Keratinocyte (primary cell): ENCODE results near the gene PODN. TPM values are rescaled to one million over a fixed set of nuclear protein-coding genes. Genes with fewer than 3 reads are reported as not detected.

Source experiments
- DNase-seq: peaks from one replicate; pipeline ENCODE4 v3.0.0-alpha.2; 2011; ENCODE audit warnings: low read depth, missing footprints, low spot score
- FAIRE-seq: peaks from 2 replicates; lab custom pipeline; 2011; peaks lifted over from hg19 to GRCh38; lab: Jason Lieb, UNC
- H2AFZ ChIP-seq: 2 replicates; pipeline ENCODE4 v1.6.0; 2012; ENCODE audit warnings: low read length, control low read depth, inconsistent platforms; ENCODE audit not compliant: control insufficient read depth
- H3K27ac ChIP-seq: 2 replicates; pipeline ENCODE4 v1.5.1; 2011; ENCODE audit warnings: low read length; ENCODE audit not compliant: control insufficient read depth, insufficient read depth
- H3K27me3 ChIP-seq: 3 replicates; pipeline ENCODE4 v1.6.0; 2011; ENCODE audit warnings: low read length; ENCODE audit not compliant: control insufficient read depth, insufficient read depth; ENCODE audit errors: extremely low read depth
- H3K36me3 ChIP-seq, 2 experiments: 2 replicates in 1 of 2; 3 replicates in 1 of 2; pipeline ENCODE4 v1.5.1; 2011; ENCODE audit warnings: low read length in 2 of 2, mild to moderate bottlenecking in 1 of 2; ENCODE audit not compliant: control insufficient read depth in 2 of 2, insufficient read depth in 2 of 2; ENCODE audit errors: extremely low read depth in 1 of 2
- H3K4me1 ChIP-seq: 3 replicates; pipeline ENCODE4 v1.5.1; 2011; ENCODE audit warnings: low read length; ENCODE audit not compliant: control insufficient read depth, insufficient read depth; ENCODE audit errors: extremely low read depth
- H3K4me2 ChIP-seq: 3 replicates; pipeline ENCODE4 v1.6.0; 2011; ENCODE audit warnings: low read depth, low read length; ENCODE audit not compliant: control insufficient read depth, insufficient read depth; ENCODE audit errors: extremely low read depth
- H3K4me3 ChIP-seq, 3 experiments: fragments of 200-600 bp in 1 of 3; sonication (generic) in 1 of 3; 2 replicates in 2 of 3; 3 replicates in 1 of 3; pipeline ENCODE4 v1.5.1; 2011 to 2016; ENCODE audit warnings: low read length in 3 of 3, mild to moderate bottlenecking in 3 of 3, control low read depth in 2 of 3, inconsistent platforms in 1 of 3, low read depth in 1 of 3, mixed read lengths in 1 of 3, mixed run types in 1 of 3, moderate library complexity in 1 of 3; ENCODE audit not compliant: control insufficient read depth in 2 of 3, insufficient read depth in 2 of 3; ENCODE audit errors: extremely low read depth in 1 of 3
- H3K79me2 ChIP-seq: 2 replicates; pipeline ENCODE4 v1.6.0; 2012; ENCODE audit warnings: low read length; ENCODE audit not compliant: control insufficient read depth, insufficient read depth
- H3K9ac ChIP-seq: 3 replicates; pipeline ENCODE4 v1.6.0; 2011; ENCODE audit warnings: low read length; ENCODE audit not compliant: control insufficient read depth, insufficient read depth; ENCODE audit errors: extremely low read depth
- H3K9me1 ChIP-seq: 3 replicates; pipeline ENCODE4 v1.6.0; 2011; ENCODE audit warnings: low read length; ENCODE audit not compliant: control insufficient read depth, insufficient read depth; ENCODE audit errors: extremely low read depth
- H3K9me3 ChIP-seq: 2 replicates; pipeline ENCODE4 v1.5.1; 2012; ENCODE audit warnings: low read depth, low read length; ENCODE audit not compliant: control insufficient read depth
- H4K20me1 ChIP-seq: 3 replicates; pipeline ENCODE4 v1.6.0; 2011; ENCODE audit warnings: low read length; ENCODE audit not compliant: control insufficient read depth, insufficient read depth; ENCODE audit errors: extremely low read depth
- EZH2 ChIP-seq: IDR thresholded peaks from one replicate; pipeline ENCODE4 v1.6.1; 2012; ENCODE audit warnings: inconsistent platforms, mild to moderate bottlenecking, low read length, moderate library complexity
- dilution Hi-C: fragments of 300-500 bp; cut with MboI; formaldehyde crosslinking; loops from one replicate; pipeline ENCODE4 v1.7.0; 2020; ENCODE audit warnings: low sequenced_read_pairs; ENCODE audit not compliant: extremely low pct_ligation_motif_present
- polyA plus RNA-seq, 5 experiments: library from polyadenylated mRNA; depleted of rRNA in 3 of 5; stranded (reverse) in 3 of 5; stranded (forward) in 1 of 5; unstranded in 1 of 5; fragments of >200 nt; gene quantifications; 1 replicate in 1 of 5; 2 replicates in 3 of 5; 3 replicates in 1 of 5; pipeline versions ENCODE4 v1.2.1 to v1.2.3, GENCODE V29; 2011 to 2012; ENCODE audit warnings: missing spikeins in 2 of 5, low read depth in 1 of 5, low replicate concordance in 1 of 5
- TF ChIP-seq, protein P1 (sequence below), 3 experiments: IDR thresholded peaks in 1 of 3; conservative IDR thresholded peaks in 1 of 3; optimal IDR thresholded peaks in 1 of 3; 2 replicates in 2 of 3; 3 replicates in 1 of 3; pipeline versions ENCODE3 to v1.5.1; 2011; ENCODE audit warnings: low read length in 3 of 3, mild to moderate bottlenecking in 3 of 3, moderate library complexity in 2 of 3, control low read depth in 1 of 3, inconsistent platforms in 1 of 3; ENCODE audit not compliant: insufficient read depth in 2 of 3; ENCODE audit errors: extremely low read depth in 1 of 3

PODN gene
- polyA plus RNA-seq, 1 donor (not counting 4 experiments of a cell fraction or from before 2014, with no cell fraction given), result not detected

DNA sequence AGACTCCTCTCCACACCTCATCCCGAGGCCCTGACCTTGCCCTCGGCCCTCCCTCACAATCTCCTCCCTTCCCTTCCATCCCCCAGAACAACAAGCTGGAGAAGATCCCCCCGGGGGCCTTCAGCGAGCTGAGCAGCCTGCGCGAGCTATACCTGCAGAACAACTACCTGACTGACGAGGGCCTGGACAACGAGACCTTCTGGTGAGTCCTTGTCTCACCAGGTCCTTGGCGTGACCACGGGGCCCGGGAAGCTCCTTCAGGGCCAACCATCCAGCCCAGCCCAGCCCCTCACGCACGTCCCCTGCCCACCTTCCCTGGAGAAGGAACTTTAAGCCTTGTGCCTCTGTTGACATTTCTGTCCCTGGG, 15.6 kb downstream of the PODN start:
- no peak for TF ChIP-seq EZH2
- TF ChIP-seq, protein P1, sequence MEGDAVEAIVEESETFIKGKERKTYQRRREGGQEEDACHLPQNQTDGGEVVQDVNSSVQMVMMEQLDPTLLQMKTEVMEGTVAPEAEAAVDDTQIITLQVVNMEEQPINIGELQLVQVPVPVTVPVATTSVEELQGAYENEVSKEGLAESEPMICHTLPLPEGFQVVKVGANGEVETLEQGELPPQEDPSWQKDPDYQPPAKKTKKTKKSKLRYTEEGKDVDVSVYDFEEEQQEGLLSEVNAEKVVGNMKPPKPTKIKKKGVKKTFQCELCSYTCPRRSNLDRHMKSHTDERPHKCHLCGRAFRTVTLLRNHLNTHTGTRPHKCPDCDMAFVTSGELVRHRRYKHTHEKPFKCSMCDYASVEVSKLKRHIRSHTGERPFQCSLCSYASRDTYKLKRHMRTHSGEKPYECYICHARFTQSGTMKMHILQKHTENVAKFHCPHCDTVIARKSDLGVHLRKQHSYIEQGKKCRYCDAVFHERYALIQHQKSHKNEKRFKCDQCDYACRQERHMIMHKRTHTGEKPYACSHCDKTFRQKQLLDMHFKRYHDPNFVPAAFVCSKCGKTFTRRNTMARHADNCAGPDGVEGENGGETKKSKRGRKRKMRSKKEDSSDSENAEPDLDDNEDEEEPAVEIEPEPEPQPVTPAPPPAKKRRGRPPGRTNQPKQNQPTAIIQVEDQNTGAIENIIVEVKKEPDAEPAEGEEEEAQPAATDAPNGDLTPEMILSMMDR (optimal IDR thresholded peaks at IDR 0.05 in 1 of 3, IDR thresholded peaks at IDR 0.05 in 1 of 3, conservative IDR thresholded peaks at IDR 0.05 in 1 of 3; ENCODE audit: extremely low read depth in 1 of 3, insufficient read depth in 2 of 3, low read length in 3 of 3), result no peak
- Histone ChIP-seq H3K9ac (no peak overlapping the region), H2AFZ (no peak overlapping the region), H3K79me2 (no peaks in the 10 kb centered on the region), H3K4me3 (no peak overlapping the region), H3K4me2 (no peak overlapping the region), H3K36me3 (no peaks in the 10 kb centered on the region), H3K9me3 (no peaks in the 10 kb centered on the region), H3K9me1 (no peaks in the 10 kb centered on the region), H3K4me1 (no peaks in the 10 kb centered on the region), H3K27me3 (peaks cover 5% of the 10 kb centered on the region), H3K27ac (no peak overlapping the region), H4K20me1 (no peaks in the 10 kb centered on the region)
- DNase-seq, result no peak
- FAIRE-seq, result no peak
- dilution Hi-C loops, result no loop called here

DNA sequence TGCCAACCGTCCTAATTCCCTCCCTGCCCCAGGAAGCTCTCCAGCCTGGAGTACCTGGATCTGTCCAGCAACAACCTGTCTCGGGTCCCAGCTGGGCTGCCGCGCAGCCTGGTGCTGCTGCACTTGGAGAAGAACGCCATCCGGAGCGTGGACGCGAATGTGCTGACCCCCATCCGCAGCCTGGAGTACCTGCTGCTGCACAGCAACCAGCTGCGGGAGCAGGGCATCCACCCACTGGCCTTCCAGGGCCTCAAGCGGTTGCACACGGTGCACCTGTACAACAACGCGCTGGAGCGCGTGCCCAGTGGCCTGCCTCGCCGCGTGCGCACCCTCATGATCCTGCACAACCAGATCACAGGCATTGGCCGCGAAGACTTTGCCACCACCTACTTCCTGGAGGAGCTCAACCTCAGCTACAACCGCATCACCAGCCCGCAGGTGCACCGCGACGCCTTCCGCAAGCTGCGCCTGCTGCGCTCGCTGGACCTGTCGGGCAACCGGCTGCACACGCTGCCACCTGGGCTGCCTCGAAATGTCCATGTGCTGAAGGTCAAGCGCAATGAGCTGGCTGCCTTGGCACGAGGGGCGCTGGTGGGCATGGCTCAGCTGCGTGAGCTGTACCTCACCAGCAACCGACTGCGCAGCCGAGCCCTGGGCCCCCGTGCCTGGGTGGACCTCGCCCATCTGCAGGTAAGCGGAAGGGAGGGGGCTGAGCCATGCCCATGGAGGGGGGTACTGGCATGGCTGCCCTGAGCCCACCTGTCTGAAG, 16.5 kb downstream of the PODN start:
- FAIRE-seq, result no peak
- no peaks in the 10 kb centered on the region for H3K36me3 ChIP-seq
- no peak for DNase-seq
- peaks cover 5% of the 10 kb centered on the region for H3K27me3 ChIP-seq
- H3K27ac ChIP-seq, result no peak overlapping the region
- H3K9me1 ChIP-seq, result no peaks in the 10 kb centered on the region
- TF ChIP-seq, protein P1 (optimal IDR thresholded peaks at IDR 0.05 in 1 of 3, IDR thresholded peaks at IDR 0.05 in 1 of 3, conservative IDR thresholded peaks at IDR 0.05 in 1 of 3; ENCODE audit: extremely low read depth in 1 of 3, insufficient read depth in 2 of 3, low read length in 3 of 3), result no peak
- no peak for TF ChIP-seq EZH2
- no peak overlapping the region for H3K4me3 ChIP-seq
- no peak overlapping the region for H3K4me2 ChIP-seq
- H3K79me2 ChIP-seq, result no peaks in the 10 kb centered on the region
- no peak overlapping the region for H3K9ac ChIP-seq
- H2AFZ ChIP-seq, result no peak overlapping the region
- no peaks in the 10 kb centered on the region for H3K4me1 ChIP-seq
- no peaks in the 10 kb centered on the region for H4K20me1 ChIP-seq
- no peaks in the 10 kb centered on the region for H3K9me3 ChIP-seq
- dilution Hi-C loops, result no loop called here
